Effector memory CD4-positive, alpha-beta T cell (primary cell): ENCODE measurements around the gene ACRBP.
A peak's percentile ranks its signal among the peaks of the same experiment; 100 is the strongest.

Experiments
- DNase-seq, 3 donors: peaks; one replicate each; pipeline ENCODE4 v3.0.0-alpha.2; 2020
- H3K27ac ChIP-seq: 2 replicates; pipeline ENCODE4 v1.7.0; 2013; ENCODE audit warnings: mild to moderate bottlenecking, low read length, moderate library complexity; ENCODE audit not compliant: insufficient read depth, poor library complexity, severe bottlenecking
- H3K27me3 ChIP-seq: replicated peaks from 2 replicates; pipeline ENCODE4 v1.7.0; 2013; ENCODE audit warnings: mild to moderate bottlenecking, low read length; ENCODE audit not compliant: insufficient read depth, control insufficient read depth, poor library complexity, severe bottlenecking
- H3K36me3 ChIP-seq: 2 replicates; pipeline ENCODE4 v1.7.0; 2013; ENCODE audit warnings: mild to moderate bottlenecking, low read length, moderate library complexity; ENCODE audit not compliant: control insufficient read depth, insufficient read depth
- H3K4me1 ChIP-seq: 2 replicates; pipeline ENCODE4 v1.7.0; 2013; ENCODE audit warnings: low read length, mild to moderate bottlenecking; ENCODE audit not compliant: control insufficient read depth, insufficient read depth, poor library complexity, severe bottlenecking
- H3K4me3 ChIP-seq: 2 replicates; pipeline ENCODE4 v1.7.0; 2013; ENCODE audit warnings: low read length, low read depth, mild to moderate bottlenecking; ENCODE audit not compliant: insufficient read depth, poor library complexity, severe bottlenecking
- H3K9me3 ChIP-seq: 2 replicates; pipeline ENCODE4 v1.7.0; 2013; ENCODE audit warnings: mild to moderate bottlenecking, low read length, moderate library complexity; ENCODE audit not compliant: control insufficient read depth

Gene ACRBP

GRCh38 chr12:6652391-6652790 lies 5.2 kb upstream of the ACRBP start:
- no peak overlapping the region for H3K27ac ChIP-seq
- peaks cover 43% of the 10 kb centered on the region for H3K36me3 ChIP-seq
- H3K4me3 ChIP-seq = no peak overlapping the region
- no peaks in the 10 kb centered on the region for H3K4me1 ChIP-seq
- DNase-seq = no peak
- H3K27me3 ChIP-seq = no peaks in the 10 kb centered on the region
- no peaks in the 10 kb centered on the region for H3K9me3 ChIP-seq

GRCh38 chr12:6650832-6651231 lies 3.6 kb upstream of the ACRBP start:
- Histone ChIP-seq H3K9me3 (no peaks in the 10 kb centered on the region), H3K36me3 (peaks cover 38% of the 10 kb centered on the region), H3K27me3 (no peaks in the 10 kb centered on the region), H3K4me1 (no peaks in the 10 kb centered on the region), H3K27ac (no peak overlapping the region), H3K4me3 (no peak overlapping the region)
- DNase-seq = no peak

- peaks cover 15% of the 10 kb centered on the region for H3K36me3 ChIP-seq
- peak overlapping the region; percentile 4 for H3K4me3 ChIP-seq
- DNase-seq = no peak
- no peaks in the 10 kb centered on the region for H3K9me3 ChIP-seq
- H3K4me1 ChIP-seq = no peaks in the 10 kb centered on the region
- H3K27ac ChIP-seq = no peak overlapping the region
- H3K27me3 ChIP-seq = no peaks in the 10 kb centered on the region
Measured at GRCh38 chr12:6646276-6647082, 753 bp downstream of the ACRBP start.

- DNase-seq = no peak
- Histone ChIP-seq H3K27me3 (no peaks in the 10 kb centered on the region), H3K4me1 (no peaks in the 10 kb centered on the region), H3K36me3 (peaks cover under 1% of the 10 kb centered on the region), H3K4me3 (no peak overlapping the region), H3K9me3 (no peaks in the 10 kb centered on the region), H3K27ac (no peak overlapping the region)
Measured at GRCh38 chr12:6644903-6645302, 2.3 kb downstream of the ACRBP start.

GRCh38 chr12:6644257-6644596 lies 3.0 kb downstream of the ACRBP start:
- Histone ChIP-seq H3K27ac (no peak overlapping the region), H3K4me3 (no peak overlapping the region)

GRCh38 chr12:6643569-6644256 lies 3.5 kb downstream of the ACRBP start:
- no peaks in the 10 kb centered on the region for H3K4me1 ChIP-seq
- no peak overlapping the region for H3K4me3 ChIP-seq
- H3K27ac ChIP-seq = no peak overlapping the region

More at GRCh38 chr12:6644257-6644596, 3.0 kb downstream of the ACRBP start:
- no peaks in the 10 kb centered on the region for H3K27me3 ChIP-seq
- no peaks in the 10 kb centered on the region for H3K4me1 ChIP-seq
- no peaks in the 10 kb centered on the region for H3K9me3 ChIP-seq
- H3K36me3 ChIP-seq = no peaks in the 10 kb centered on the region
- no peak for DNase-seq

GRCh38 chr12:6641131-6641530 lies 6.1 kb downstream of the ACRBP start:
- DNase-seq = no peak
- H3K27me3 ChIP-seq = no peaks in the 10 kb centered on the region
- peaks cover 3% of the 10 kb centered on the region for H3K4me1 ChIP-seq
- H3K9me3 ChIP-seq = no peaks in the 10 kb centered on the region
- no peak overlapping the region for H3K27ac ChIP-seq
- H3K36me3 ChIP-seq = no peaks in the 10 kb centered on the region
- no peak overlapping the region for H3K4me3 ChIP-seq

More at GRCh38 chr12:6643569-6644256, 3.5 kb downstream of the ACRBP start:
- Histone ChIP-seq H3K36me3 (no peaks in the 10 kb centered on the region), H3K27me3 (no peaks in the 10 kb centered on the region), H3K9me3 (no peaks in the 10 kb centered on the region)
- no peak for DNase-seq

GRCh38 chr12:6640497-6640896 lies 6.7 kb downstream of the ACRBP start:
- Histone ChIP-seq H3K9me3 (no peaks in the 10 kb centered on the region), H3K27ac (no peak overlapping the region), H3K36me3 (no peaks in the 10 kb centered on the region), H3K27me3 (no peaks in the 10 kb centered on the region), H3K4me1 (peaks cover 9% of the 10 kb centered on the region), H3K4me3 (no peak overlapping the region)
- DNase-seq = no peak

GRCh38 chr12:6639151-6639801 lies 8.0 kb downstream of the ACRBP start:
- Histone ChIP-seq H3K9me3 (no peaks in the 10 kb centered on the region), H3K27ac (no peak overlapping the region), H3K27me3 (no peaks in the 10 kb centered on the region), H3K4me1 (peaks cover 9% of the 10 kb centered on the region), H3K4me3 (no peak overlapping the region), H3K36me3 (no peaks in the 10 kb centered on the region)
- DNase-seq = no peak

GRCh38 chr12:6638305-6638704 lies 8.9 kb downstream of the ACRBP start:
- peaks cover 9% of the 10 kb centered on the region for H3K4me1 ChIP-seq

More at GRCh38 chr12:6638305-6638704, 8.9 kb downstream of the ACRBP start:
- Histone ChIP-seq H3K27me3 (no peaks in the 10 kb centered on the region), H3K36me3 (no peaks in the 10 kb centered on the region), H3K27ac (no peak overlapping the region), H3K4me3 (no peak overlapping the region), H3K9me3 (no peaks in the 10 kb centered on the region)
- no peak for DNase-seq
